Hepatocyte (in vitro differentiated cells): ENCODE results near the gene TMEM107.

Experiments
- CTCF ChIP-seq: fragments of 200-600 bp; sonication (generic); IDR thresholded peaks from 2 replicates; pipeline ENCODE4 v1.5.1; 2016; ENCODE audit warnings: antibody characterized with exemption, mild to moderate bottlenecking; ENCODE audit not compliant: poor library complexity
- EZH2phosphoT487 ChIP-seq: fragments of 200-600 bp; sonication (generic); IDR thresholded peaks from one replicate; pipeline ENCODE4 v1.6.1; 2018; ENCODE audit warnings: antibody characterized with exemption, mild to moderate bottlenecking, low read depth, moderate library complexity; ENCODE audit not compliant: unreplicated experiment, severe bottlenecking

DNA sequence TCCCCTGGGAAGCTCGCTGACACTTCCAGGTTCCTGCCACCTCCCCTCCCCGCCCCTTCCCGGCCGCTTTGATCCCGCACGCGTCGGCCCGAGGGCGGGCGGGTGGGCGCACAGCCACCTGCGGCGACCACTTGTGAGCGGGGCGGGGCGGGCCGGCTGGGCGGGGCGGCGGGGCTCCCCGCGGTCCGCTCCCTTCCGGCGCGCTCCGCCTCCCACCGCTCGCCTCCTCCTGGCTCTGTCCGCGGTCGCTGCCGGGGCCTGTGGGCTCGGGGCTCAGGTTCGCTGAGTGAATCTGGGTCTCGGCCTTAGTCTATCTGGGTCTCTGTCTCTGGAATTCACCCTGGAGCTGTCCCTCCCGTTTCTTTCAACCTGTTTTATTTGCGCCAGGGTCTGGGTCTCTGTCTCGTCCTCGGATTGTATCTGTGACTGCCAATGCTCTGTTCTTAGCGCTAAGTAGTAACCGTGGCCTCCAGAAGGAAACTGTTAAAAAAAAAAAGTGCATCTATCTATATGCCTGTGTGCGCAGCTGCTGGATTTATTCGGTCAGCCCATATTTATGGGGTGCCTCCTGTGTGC lies 49.6 kb downstream of the TMEM107 start:
- TF ChIP-seq CTCF, result no peak
- TF ChIP-seq EZH2phosphoT487, result no peak
